ENCODE measurements around the gene OLFM1.

OLFM1 gene

DNA sequence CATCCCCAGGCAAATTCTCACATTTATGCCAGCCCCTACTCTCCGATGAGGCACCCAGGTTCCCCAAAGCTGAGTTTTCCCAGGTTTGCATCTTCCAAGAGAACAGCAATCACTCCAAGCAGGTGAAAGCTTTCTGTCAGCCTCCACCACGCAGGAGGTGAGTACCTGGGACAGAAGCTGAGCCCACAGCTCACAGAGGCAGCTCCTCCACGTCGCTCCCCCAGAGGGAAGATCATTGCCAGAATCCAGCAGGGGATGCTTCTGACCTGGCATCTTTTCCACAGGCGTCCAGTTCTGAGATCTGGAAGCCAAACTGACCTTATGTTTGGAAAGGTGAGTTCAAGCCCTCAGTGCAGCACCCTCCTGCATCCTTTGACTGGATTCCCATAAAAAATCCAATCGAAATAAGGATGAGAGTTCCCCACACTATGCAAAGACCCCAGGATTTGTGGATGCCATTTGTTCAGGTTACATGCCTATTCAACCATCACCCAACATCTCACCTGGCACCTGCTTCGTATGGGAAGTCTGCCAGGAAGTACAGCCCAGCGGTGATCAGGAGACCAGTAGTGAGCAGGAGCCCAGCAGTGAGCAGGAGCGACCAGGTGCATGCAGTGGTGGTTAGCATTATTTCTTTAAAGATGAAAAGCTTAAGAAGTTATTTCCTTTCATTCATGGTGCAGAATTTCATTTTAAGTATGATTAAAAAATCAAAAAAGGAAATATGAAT is 47.4 kb upstream of the OLFM1 start:
- Histone ChIP-seq H4K91ac (ENCODE audit: low read length) (no peak overlapping the region), H3K4me3 (ENCODE audit: insufficient read depth in 1 of 2, low read depth in 1 of 2, low read length in 2 of 2) (no peak overlapping the region), H3K18ac (ENCODE audit: low read depth in 1 of 2, low read length in 2 of 2) (no peak overlapping the region), H3K36me3 (ENCODE audit: control insufficient read depth in 1 of 2, insufficient read depth in 2 of 2, low read depth in 1 of 2, low read length in 2 of 2) (no peaks in the 10 kb centered on the region), H3K4me2 (ENCODE audit: low read length, poor library complexity, severe bottlenecking) (no peak overlapping the region), H2BK12ac (ENCODE audit: low read length in 2 of 2) (no peak overlapping the region), H2AK5ac (ENCODE audit: low read length, severe bottlenecking) (no peak overlapping the region), H3K4me1 (ENCODE audit: control insufficient read depth, insufficient read depth, low read depth, low read length) (no peaks in the 10 kb centered on the region), H2BK15ac (ENCODE audit: low read depth, poor library complexity, severe bottlenecking) (no peak overlapping the region), H4K8ac (ENCODE audit: low read length) (no peak overlapping the region), H2BK5ac (ENCODE audit: low read depth, low read length, poor library complexity, severe bottlenecking) (no peak overlapping the region), H3K27me3 (ENCODE audit: control insufficient read depth in 1 of 2, insufficient read depth in 1 of 2, low read length in 2 of 2) (peaks cover 0 to 38% of the 10 kb centered on the region in 2 experiments), H2AFZ (ENCODE audit: low read depth, low read length) (no peak overlapping the region), H3K4ac (ENCODE audit: low read depth in 1 of 2, low read length in 2 of 2) (no peak overlapping the region), H2BK120ac (ENCODE audit: low read depth, low read length) (no peak overlapping the region), H3K27ac (ENCODE audit: low read length, poor library complexity, severe bottlenecking) (no peak overlapping the region), H3K9ac (ENCODE audit: low read length) (no peak overlapping the region), H3K23ac (ENCODE audit: low read length in 2 of 2) (no peak overlapping the region), H3K79me1 (replicated peaks; ENCODE audit: low read length, poor library complexity, severe bottlenecking) (no peaks in the 10 kb centered on the region), H3K14ac (ENCODE audit: low read length in 2 of 2) (no peak overlapping the region), H3K9me3 (ENCODE audit: control insufficient read depth, low read length) (no peaks in the 10 kb centered on the region)
- no peak for DNase-seq
- 56% methylated on average over 9 of the region's 9 CpGs for WGBS

DNA sequence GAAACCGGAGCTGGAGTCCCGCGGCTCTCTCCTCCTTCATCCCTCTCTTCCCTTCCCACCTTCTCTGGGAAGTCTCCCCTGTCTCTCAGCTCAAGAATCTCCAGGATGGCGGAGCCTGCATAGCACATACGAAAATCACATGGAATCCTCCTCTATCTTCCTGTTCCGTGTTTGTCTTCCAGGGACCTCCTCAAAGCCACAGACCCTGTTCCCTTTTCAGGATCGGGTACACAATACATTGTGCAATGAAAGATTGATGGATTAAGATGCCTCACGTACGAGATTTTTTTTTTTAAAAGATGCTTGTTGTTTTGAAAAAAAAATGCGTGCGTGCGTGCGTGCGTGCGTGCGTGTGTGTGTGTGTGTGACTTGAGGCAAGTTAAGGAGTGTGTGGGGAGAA is 46.6 kb upstream of the OLFM1 start:
- Histone ChIP-seq H2BK12ac (ENCODE audit: low read length in 2 of 2) (no peak overlapping the region), H3K23ac (ENCODE audit: low read length in 2 of 2) (no peak overlapping the region), H3K18ac (ENCODE audit: low read depth in 1 of 2, low read length in 2 of 2) (no peak overlapping the region), H3K79me1 (replicated peaks; ENCODE audit: low read length, poor library complexity, severe bottlenecking) (no peaks in the 10 kb centered on the region), H3K4ac (ENCODE audit: low read depth in 1 of 2, low read length in 2 of 2) (no peak overlapping the region), H3K36me3 (ENCODE audit: control insufficient read depth in 1 of 2, insufficient read depth in 2 of 2, low read depth in 1 of 2, low read length in 2 of 2) (no peaks in the 10 kb centered on the region), H3K27me3 (ENCODE audit: control insufficient read depth in 1 of 2, insufficient read depth in 1 of 2, low read length in 2 of 2) (peaks cover 0 to 35% of the 10 kb centered on the region in 2 experiments), H3K4me3 (ENCODE audit: insufficient read depth in 1 of 2, low read depth in 1 of 2, low read length in 2 of 2) (no peak overlapping the region), H2AFZ (ENCODE audit: low read depth, low read length) (no peak overlapping the region), H3K14ac (ENCODE audit: low read length in 2 of 2) (no peak overlapping the region), H4K91ac (ENCODE audit: low read length) (no peak overlapping the region), H2BK5ac (ENCODE audit: low read depth, low read length, poor library complexity, severe bottlenecking) (no peak overlapping the region), H2BK15ac (ENCODE audit: low read depth, poor library complexity, severe bottlenecking) (no peak overlapping the region), H3K9ac (ENCODE audit: low read length) (no peak overlapping the region), H3K27ac (ENCODE audit: low read length, poor library complexity, severe bottlenecking) (no peak overlapping the region), H3K4me1 (ENCODE audit: control insufficient read depth, insufficient read depth, low read depth, low read length) (no peaks in the 10 kb centered on the region), H2BK120ac (ENCODE audit: low read depth, low read length) (no peak overlapping the region), H3K9me3 (ENCODE audit: control insufficient read depth, low read length) (no peaks in the 10 kb centered on the region), H3K4me2 (ENCODE audit: low read length, poor library complexity, severe bottlenecking) (no peak overlapping the region), H2AK5ac (ENCODE audit: low read length, severe bottlenecking) (no peak overlapping the region), H4K8ac (ENCODE audit: low read length) (no peak overlapping the region)
- 80% methylated on average over 16 of the region's 16 CpGs for WGBS
- DNase-seq: no peak

DNA sequence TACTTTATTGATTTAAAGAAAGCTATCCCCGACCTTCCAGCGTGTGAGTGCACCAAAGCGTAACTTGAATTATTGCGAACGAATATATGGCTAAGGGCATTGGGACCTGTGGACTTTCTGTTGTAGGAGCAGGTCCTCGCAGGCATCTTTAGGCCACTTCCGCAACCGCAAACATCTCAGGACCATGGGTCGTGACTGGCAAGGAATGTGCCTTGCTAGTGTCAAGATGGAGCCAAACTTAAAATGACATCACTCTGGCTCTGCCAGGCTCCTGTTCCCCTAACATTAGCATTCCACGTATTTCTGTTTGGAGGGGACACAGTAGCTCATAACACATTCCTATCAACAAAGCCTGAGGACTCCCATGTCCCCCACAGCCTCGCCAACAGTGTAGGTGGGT is 44.1 kb upstream of the OLFM1 start:
- peaks cover 0 to 19% of the 10 kb centered on the region in 2 experiments for H3K27me3 ChIP-seq (ENCODE audit: control insufficient read depth in 1 of 2, insufficient read depth in 1 of 2, low read length in 2 of 2)
- H2BK15ac ChIP-seq (ENCODE audit: low read depth, poor library complexity, severe bottlenecking): no peak overlapping the region
- H3K4me3 ChIP-seq (ENCODE audit: insufficient read depth in 1 of 2, low read depth in 1 of 2, low read length in 2 of 2): no peak overlapping the region
- no peak overlapping the region for H3K9ac ChIP-seq (ENCODE audit: low read length)
- no peaks in the 10 kb centered on the region for H3K9me3 ChIP-seq (ENCODE audit: control insufficient read depth, low read length)
- no peak overlapping the region for H3K23ac ChIP-seq (ENCODE audit: low read length in 2 of 2)
- H2BK12ac ChIP-seq (ENCODE audit: low read length in 2 of 2): no peak overlapping the region
- H3K4ac ChIP-seq (ENCODE audit: low read depth in 1 of 2, low read length in 2 of 2): no peak overlapping the region
- no peak overlapping the region for H3K27ac ChIP-seq (ENCODE audit: low read length, poor library complexity, severe bottlenecking)
- H3K4me2 ChIP-seq (ENCODE audit: low read length, poor library complexity, severe bottlenecking): no peak overlapping the region
- no peak overlapping the region for H2BK5ac ChIP-seq (ENCODE audit: low read depth, low read length, poor library complexity, severe bottlenecking)
- no peak overlapping the region for H2AK5ac ChIP-seq (ENCODE audit: low read length, severe bottlenecking)
- H4K8ac ChIP-seq (ENCODE audit: low read length): no peak overlapping the region
- H2AFZ ChIP-seq (ENCODE audit: low read depth, low read length): no peak overlapping the region
- WGBS: 89% methylated on average over 11 of the region's 11 CpGs
- H2BK120ac ChIP-seq (ENCODE audit: low read depth, low read length): no peak overlapping the region
- H3K18ac ChIP-seq (ENCODE audit: low read depth in 1 of 2, low read length in 2 of 2): no peak overlapping the region
- no peaks in the 10 kb centered on the region for H3K36me3 ChIP-seq (ENCODE audit: control insufficient read depth in 1 of 2, insufficient read depth in 2 of 2, low read depth in 1 of 2, low read length in 2 of 2)
- no peak overlapping the region for H3K14ac ChIP-seq (ENCODE audit: low read length in 2 of 2)
- H4K91ac ChIP-seq (ENCODE audit: low read length): no peak overlapping the region
- DNase-seq: no peak
- no peaks in the 10 kb centered on the region for H3K79me1 ChIP-seq (replicated peaks; ENCODE audit: low read length, poor library complexity, severe bottlenecking)
- no peaks in the 10 kb centered on the region for H3K4me1 ChIP-seq (ENCODE audit: control insufficient read depth, insufficient read depth, low read depth, low read length)

DNA sequence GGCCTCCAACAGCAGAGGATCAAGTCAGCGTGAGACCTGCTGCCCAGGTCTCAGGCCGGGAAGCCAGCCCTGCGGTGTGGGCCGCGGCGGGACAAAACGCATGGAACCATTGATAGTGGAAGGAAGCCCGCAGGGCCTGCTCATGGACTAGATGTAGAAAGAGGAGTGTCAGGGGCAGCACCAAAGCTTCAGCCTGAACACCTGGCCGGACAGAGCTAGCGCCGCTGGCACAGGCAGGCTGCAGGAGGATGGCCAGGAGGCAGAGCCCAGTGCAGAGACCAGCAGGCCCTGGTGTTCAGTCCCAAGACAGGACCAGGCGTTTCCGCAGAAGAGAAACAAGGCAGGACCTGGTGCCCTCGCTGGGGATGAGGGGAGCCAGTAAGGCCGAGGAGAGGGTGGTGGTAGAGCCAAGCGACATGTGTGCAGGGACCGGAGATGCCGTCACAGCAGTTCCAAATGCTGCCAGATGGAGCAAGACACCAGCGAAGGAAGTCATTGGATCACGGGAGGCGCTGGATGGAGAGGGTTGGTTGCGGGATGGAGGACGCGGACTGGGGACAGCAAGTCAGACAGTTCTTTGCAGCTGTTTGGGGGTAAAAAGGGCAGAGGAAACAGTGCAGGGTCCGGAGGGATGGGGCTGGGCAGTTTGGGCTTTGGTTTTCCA is 42.1 kb upstream of the OLFM1 start:
- no peak overlapping the region for H4K8ac ChIP-seq (ENCODE audit: low read length)
- H3K18ac ChIP-seq (ENCODE audit: low read depth in 1 of 2, low read length in 2 of 2): no peak overlapping the region
- H2AFZ ChIP-seq (ENCODE audit: low read depth, low read length): no peak overlapping the region
- no peaks in the 10 kb centered on the region for H3K9me3 ChIP-seq (ENCODE audit: control insufficient read depth, low read length)
- H2BK12ac ChIP-seq (ENCODE audit: low read length in 2 of 2): no peak overlapping the region
- H3K27me3 ChIP-seq (ENCODE audit: control insufficient read depth in 1 of 2, insufficient read depth in 1 of 2, low read length in 2 of 2): peaks cover 0 to 18% of the 10 kb centered on the region in 2 experiments
- no peaks in the 10 kb centered on the region for H3K79me1 ChIP-seq (replicated peaks; ENCODE audit: low read length, poor library complexity, severe bottlenecking)
- H2AK5ac ChIP-seq (ENCODE audit: low read length, severe bottlenecking): no peak overlapping the region
- no peak overlapping the region for H3K4me3 ChIP-seq (ENCODE audit: insufficient read depth in 1 of 2, low read depth in 1 of 2, low read length in 2 of 2)
- no peak overlapping the region for H2BK15ac ChIP-seq (ENCODE audit: low read depth, poor library complexity, severe bottlenecking)
- H3K4ac ChIP-seq (ENCODE audit: low read depth in 1 of 2, low read length in 2 of 2): no peak overlapping the region
- WGBS: 92% methylated on average over 25 of the region's 25 CpGs
- H3K4me2 ChIP-seq (ENCODE audit: low read length, poor library complexity, severe bottlenecking): no peak overlapping the region
- no peak for DNase-seq
- no peaks in the 10 kb centered on the region for H3K4me1 ChIP-seq (ENCODE audit: control insufficient read depth, insufficient read depth, low read depth, low read length)
- no peak overlapping the region for H2BK120ac ChIP-seq (ENCODE audit: low read depth, low read length)
- no peak overlapping the region for H4K91ac ChIP-seq (ENCODE audit: low read length)
- no peak overlapping the region for H3K14ac ChIP-seq (ENCODE audit: low read length in 2 of 2)
- H2BK5ac ChIP-seq (ENCODE audit: low read depth, low read length, poor library complexity, severe bottlenecking): no peak overlapping the region
- H3K27ac ChIP-seq (ENCODE audit: low read length, poor library complexity, severe bottlenecking): no peak overlapping the region
- no peak overlapping the region for H3K23ac ChIP-seq (ENCODE audit: low read length in 2 of 2)
- no peaks in the 10 kb centered on the region for H3K36me3 ChIP-seq (ENCODE audit: control insufficient read depth in 1 of 2, insufficient read depth in 2 of 2, low read depth in 1 of 2, low read length in 2 of 2)
- H3K9ac ChIP-seq (ENCODE audit: low read length): no peak overlapping the region

All from mesenchymal stem cell (in vitro differentiated cells and primary cell).